Mesendoderm (in vitro differentiated cells): ENCODE data around the gene CCT2.

Experiments used
- DNase-seq: peaks from one replicate; pipeline ENCODE4 v3.0.0; 2013
- H2AK5ac ChIP-seq: 2 replicates; pipeline ENCODE4 v1.6.1; 2013; ENCODE audit warnings: low read length, inconsistent platforms
- H2BK120ac ChIP-seq: 2 replicates; pipeline ENCODE4 v1.6.1; 2013; ENCODE audit warnings: low read depth, mild to moderate bottlenecking, low read length, moderate library complexity, mixed read lengths
- H2BK15ac ChIP-seq: replicated peaks from 2 replicates; pipeline ENCODE4 v1.6.1; 2013; ENCODE audit warnings: low read depth, mild to moderate bottlenecking, moderate library complexity
- H2BK5ac ChIP-seq: 2 replicates; pipeline ENCODE4 v1.6.1; 2013; ENCODE audit warnings: low read length, inconsistent platforms
- H3K18ac ChIP-seq: 2 replicates; pipeline ENCODE4 v1.6.1; 2013; ENCODE audit warnings: mild to moderate bottlenecking, low read length, mixed read lengths
- H3K23ac ChIP-seq: one replicate; pipeline ENCODE4 v1.6.1; 2013; ENCODE audit warnings: low read length
- H3K27ac ChIP-seq: 2 replicates; pipeline ENCODE4 v1.5.1; 2013; ENCODE audit warnings: low read depth, mild to moderate bottlenecking, inconsistent platforms, low read length, moderate library complexity
- H3K27me3 ChIP-seq: 2 replicates; pipeline ENCODE4 v1.6.1; 2013; ENCODE audit warnings: low read length, control low read depth, mild to moderate bottlenecking, inconsistent platforms; ENCODE audit not compliant: insufficient read depth, poor library complexity
- H3K36me3 ChIP-seq: 2 replicates; pipeline ENCODE4 v1.6.1; 2013; ENCODE audit warnings: low read length, inconsistent platforms; ENCODE audit not compliant: control insufficient read depth, insufficient read depth
- H3K4ac ChIP-seq: one replicate; pipeline ENCODE4 v1.6.1; 2013; ENCODE audit warnings: low read depth, mild to moderate bottlenecking, low read length, moderate library complexity
- H3K4me1 ChIP-seq: 2 replicates; pipeline ENCODE4 v1.6.1; 2013; ENCODE audit warnings: low read depth, low read length, inconsistent platforms; ENCODE audit not compliant: control insufficient read depth
- H3K4me2 ChIP-seq: 2 replicates; pipeline ENCODE4 v1.6.1; 2013; ENCODE audit warnings: low read length
- H3K4me3 ChIP-seq: 2 replicates; pipeline ENCODE4 v1.5.1; 2013; ENCODE audit warnings: mild to moderate bottlenecking, low read length
- H3K56ac ChIP-seq: one replicate; pipeline ENCODE4 v1.6.1; 2013; ENCODE audit warnings: low read length
- H3K79me1 ChIP-seq: 2 replicates; pipeline ENCODE4 v1.6.1; 2013; ENCODE audit warnings: low read length, inconsistent platforms
- H3K79me2 ChIP-seq: 2 replicates; pipeline ENCODE4 v1.6.1; 2013; ENCODE audit warnings: mild to moderate bottlenecking, low read length; ENCODE audit not compliant: control insufficient read depth, insufficient read depth
- H3K9ac ChIP-seq: 2 replicates; pipeline ENCODE4 v1.6.1; 2013; ENCODE audit warnings: low read length, inconsistent platforms
- H4K5ac ChIP-seq: one replicate; pipeline ENCODE4 v1.6.1; 2013; ENCODE audit warnings: low read length
- H4K8ac ChIP-seq: one replicate; pipeline ENCODE4 v1.6.1; 2013; ENCODE audit warnings: low read depth, mild to moderate bottlenecking, control low read depth, low read length, moderate library complexity
- WGBS: extraction: QIAGEN DNeasy Blood & Tissue Kit; methylation state at CpG from one replicate; pipeline ENCODE4 v1.1.7; 2013; ENCODE audit warnings: low lambda C conversion rate, missing lambda C conversion rate; ENCODE audit not compliant: insufficient coverage; ENCODE audit errors: extremely low coverage; 5-methylcytosine and 5-hydroxymethylcytosine counted together

Gene CCT2

GRCh38 chr12:69548687-69549086 is 36.6 kb upstream of the CCT2 start:
- H3K4me1 ChIP-seq = no peaks in the 10 kb centered on the region
- no peak overlapping the region for H3K27ac ChIP-seq
- no peak overlapping the region for H3K4me3 ChIP-seq
- H3K23ac ChIP-seq = no peak overlapping the region
- no peak overlapping the region for H4K5ac ChIP-seq
- H3K9ac ChIP-seq = no peak overlapping the region
- no peak overlapping the region for H3K4me2 ChIP-seq
- H3K79me2 ChIP-seq = no peaks in the 10 kb centered on the region
- no peak overlapping the region for H3K4ac ChIP-seq
- no peak overlapping the region for H2BK120ac ChIP-seq
- peaks cover 2% of the 10 kb centered on the region for H3K79me1 ChIP-seq
- no peak overlapping the region for H3K56ac ChIP-seq
- no peaks in the 10 kb centered on the region for H3K36me3 ChIP-seq
- no peak overlapping the region for H2BK15ac ChIP-seq
- H2AK5ac ChIP-seq = no peak overlapping the region
- no peak overlapping the region for H3K18ac ChIP-seq
- DNase-seq = no peak
- H4K8ac ChIP-seq = no peak overlapping the region
- H2BK5ac ChIP-seq = no peak overlapping the region
- no peaks in the 10 kb centered on the region for H3K27me3 ChIP-seq

- Histone ChIP-seq H3K4ac (no peak overlapping the region), H3K27ac (no peak overlapping the region), H4K8ac (no peak overlapping the region), H3K56ac (no peak overlapping the region), H3K18ac (no peak overlapping the region), H2BK5ac (no peak overlapping the region), H4K5ac (no peak overlapping the region), H3K36me3 (no peaks in the 10 kb centered on the region), H2BK15ac (no peak overlapping the region), H3K79me2 (no peaks in the 10 kb centered on the region), H3K4me2 (no peak overlapping the region), H3K27me3 (no peaks in the 10 kb centered on the region), H3K9ac (no peak overlapping the region), H3K4me3 (no peak overlapping the region), H3K79me1 (peaks cover 2% of the 10 kb centered on the region), H3K23ac (no peak overlapping the region), H2BK120ac (no peak overlapping the region), H3K4me1 (no peaks in the 10 kb centered on the region), H2AK5ac (no peak overlapping the region)
- no CpG with 5 or more reads among the region's 8 CpGs for WGBS
- DNase-seq = no peak
These were observed 34.5 kb upstream of the CCT2 start for GRCh38 chr12:69550569-69551350.

GRCh38 chr12:69553628-69554248 is 31.5 kb upstream of the CCT2 start:
- Histone ChIP-seq H4K5ac (no peak overlapping the region), H3K79me1 (no peaks in the 10 kb centered on the region), H3K4ac (no peak overlapping the region), H3K4me3 (no peak overlapping the region), H2BK15ac (no peak overlapping the region), H3K79me2 (no peaks in the 10 kb centered on the region), H3K27me3 (no peaks in the 10 kb centered on the region), H3K36me3 (no peaks in the 10 kb centered on the region), H3K4me2 (no peak overlapping the region), H3K23ac (no peak overlapping the region), H2BK5ac (no peak overlapping the region), H2BK120ac (no peak overlapping the region), H4K8ac (no peak overlapping the region), H3K27ac (no peak overlapping the region), H3K4me1 (no peaks in the 10 kb centered on the region), H3K18ac (no peak overlapping the region), H2AK5ac (no peak overlapping the region), H3K56ac (no peak overlapping the region), H3K9ac (no peak overlapping the region)
- no peak for DNase-seq
- no CpG with 5 or more reads among the region's 2 CpGs for WGBS

GRCh38 chr12:69555461-69555860 is 29.8 kb upstream of the CCT2 start:
- no peak overlapping the region for H2BK15ac ChIP-seq
- H2AK5ac ChIP-seq = no peak overlapping the region
- H3K79me2 ChIP-seq = no peaks in the 10 kb centered on the region
- H3K27me3 ChIP-seq = no peaks in the 10 kb centered on the region
- H3K4me2 ChIP-seq = no peak overlapping the region
- H2BK5ac ChIP-seq = no peak overlapping the region
- no peak overlapping the region for H3K56ac ChIP-seq
- no peak overlapping the region for H2BK120ac ChIP-seq
- WGBS = no CpG with 5 or more reads among the region's 6 CpGs
- H3K79me1 ChIP-seq = peaks cover 2% of the 10 kb centered on the region
- no peak for DNase-seq
- no peak overlapping the region for H3K4me3 ChIP-seq
- no peak overlapping the region for H4K5ac ChIP-seq
- no peak overlapping the region for H3K18ac ChIP-seq
- no peaks in the 10 kb centered on the region for H3K4me1 ChIP-seq
- no peak overlapping the region for H3K23ac ChIP-seq
- H3K4ac ChIP-seq = no peak overlapping the region
- H3K9ac ChIP-seq = no peak overlapping the region
- no peak overlapping the region for H3K27ac ChIP-seq
- H3K36me3 ChIP-seq = no peaks in the 10 kb centered on the region
- no peak overlapping the region for H4K8ac ChIP-seq

- Histone ChIP-seq H3K27ac (no peak overlapping the region), H3K27me3 (no peaks in the 10 kb centered on the region)
- no peak for DNase-seq
These were observed 28.9 kb upstream of the CCT2 start for GRCh38 chr12:69556383-69556782.

More at GRCh38 chr12:69556383-69556782, 28.9 kb upstream of the CCT2 start:
- Histone ChIP-seq H4K8ac (no peak overlapping the region), H3K79me1 (peaks cover 2% of the 10 kb centered on the region), H3K4ac (no peak overlapping the region), H3K9ac (no peak overlapping the region), H3K18ac (no peak overlapping the region), H3K4me3 (no peak overlapping the region), H2BK5ac (no peak overlapping the region), H4K5ac (no peak overlapping the region), H3K56ac (no peak overlapping the region), H2AK5ac (no peak overlapping the region), H3K79me2 (no peaks in the 10 kb centered on the region), H3K4me1 (no peaks in the 10 kb centered on the region), H3K4me2 (no peak overlapping the region), H2BK120ac (no peak overlapping the region), H2BK15ac (no peak overlapping the region), H3K36me3 (no peaks in the 10 kb centered on the region), H3K23ac (no peak overlapping the region)
- 98% methylated on average over 2 of the region's 9 CpGs for WGBS
